ENCODE data around the gene SAPCD2.

GRCh38 chr9:137076636-137077009 is 6.3 kb upstream of the SAPCD2 start:
- TF ChIP-seq, protein P1, sequence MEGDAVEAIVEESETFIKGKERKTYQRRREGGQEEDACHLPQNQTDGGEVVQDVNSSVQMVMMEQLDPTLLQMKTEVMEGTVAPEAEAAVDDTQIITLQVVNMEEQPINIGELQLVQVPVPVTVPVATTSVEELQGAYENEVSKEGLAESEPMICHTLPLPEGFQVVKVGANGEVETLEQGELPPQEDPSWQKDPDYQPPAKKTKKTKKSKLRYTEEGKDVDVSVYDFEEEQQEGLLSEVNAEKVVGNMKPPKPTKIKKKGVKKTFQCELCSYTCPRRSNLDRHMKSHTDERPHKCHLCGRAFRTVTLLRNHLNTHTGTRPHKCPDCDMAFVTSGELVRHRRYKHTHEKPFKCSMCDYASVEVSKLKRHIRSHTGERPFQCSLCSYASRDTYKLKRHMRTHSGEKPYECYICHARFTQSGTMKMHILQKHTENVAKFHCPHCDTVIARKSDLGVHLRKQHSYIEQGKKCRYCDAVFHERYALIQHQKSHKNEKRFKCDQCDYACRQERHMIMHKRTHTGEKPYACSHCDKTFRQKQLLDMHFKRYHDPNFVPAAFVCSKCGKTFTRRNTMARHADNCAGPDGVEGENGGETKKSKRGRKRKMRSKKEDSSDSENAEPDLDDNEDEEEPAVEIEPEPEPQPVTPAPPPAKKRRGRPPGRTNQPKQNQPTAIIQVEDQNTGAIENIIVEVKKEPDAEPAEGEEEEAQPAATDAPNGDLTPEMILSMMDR (IDR thresholded peaks at IDR 0.05; ENCODE audit: poor library complexity, severe bottlenecking), result no peak
- no peak for TF ChIP-seq EZH2 (IDR thresholded peaks at IDR 0.05; ENCODE audit: borderline replicate concordance, insufficient read depth, low read length, poor library complexity, severe bottlenecking)
- TF ChIP-seq EP300 (conservative IDR thresholded peaks at IDR 0.05; ENCODE audit: poor library complexity, severe bottlenecking), result no peak
